ENCODE results near the gene MYOZ1. TPM values are rescaled to one million over a fixed set of nuclear protein-coding genes. Genes with fewer than 3 reads are reported as not detected.

The MYOZ1 gene
- total and polyA plus RNA-seq, 2 of the 8 experiments (the other 6 are each of a cell fraction or from before 2014, with no cell fraction given): 2.6 to 3.3 TPM

DNA sequence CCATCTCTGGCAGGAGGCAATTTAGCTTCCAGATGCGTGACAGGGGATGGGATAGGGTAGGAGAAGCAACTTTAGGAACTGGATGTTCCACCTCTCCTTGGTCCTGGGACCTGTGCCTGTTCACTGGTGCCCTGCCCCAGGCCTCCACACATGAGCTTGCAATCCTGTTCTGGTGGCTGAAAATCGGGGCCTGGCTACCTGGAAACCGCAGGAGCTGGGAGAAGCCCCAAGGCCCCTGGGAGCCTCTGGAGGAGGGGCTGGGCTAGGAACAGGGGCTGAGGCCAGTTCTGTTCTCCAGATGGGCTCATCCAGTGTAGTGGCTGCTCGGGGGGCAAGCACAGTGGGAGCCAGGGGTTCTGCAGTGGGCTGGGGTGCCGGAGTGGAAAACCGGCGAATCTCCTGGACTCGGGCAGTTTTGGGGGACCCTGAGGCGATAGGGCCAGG lies 5.3 kb upstream of the MYOZ1 start:
- no peaks in the 10 kb centered on the region for H3K27me3 ChIP-seq (replicated peaks in 1 of 4; ENCODE audit: control insufficient read depth in 3 of 4, extremely low read depth in 1 of 4, insufficient read depth in 3 of 4, low read length in 3 of 4)
- DNase-seq (ENCODE audit: low read depth in 1 of 2, low spot score in 2 of 2): peak in 1 of 2 experiments; percentile 63
- no peak overlapping the region for H3K14ac ChIP-seq (ENCODE audit: insufficient read length)
- peak overlapping the region; percentile 51; the same call in 1 of the 2 replicates for H3K27ac ChIP-seq (ENCODE audit: low read depth, low read length)
- FAIRE-seq: no peak
- 0 out of 2 replicates have a peak overlapping the region, but pooled peaks have one; percentile 67 for H2BK15ac ChIP-seq (ENCODE audit: low read length)
- POLR2A ChIA-PET (ENCODE audit: partially characterized antibody): interaction anchor here (1.0 to 3.0 kb wide), 8 partner anchors 13 to 147 kb away, joined by 3 to 13 read pairs (median 4); partner anchors contain the start of genes SEC24C and USP54
- H3K79me1 ChIP-seq (ENCODE audit: low read depth, low read length): no peaks in the 10 kb centered on the region
- H4K8ac ChIP-seq (ENCODE audit: extremely low read depth, insufficient read depth, low read length): no peak overlapping the region
- H3K4me3 ChIP-seq (ENCODE audit: extremely low read depth in 1 of 4, insufficient read depth in 2 of 4, low read depth in 3 of 4, low read length in 4 of 4): peak overlapping the region in 3 of 4 experiments; percentile 52 to 87 (median 78); a peak in 5 of 8 replicates
- WGBS, 2 experiments (ENCODE audit: extremely low coverage in 1 of 2, insufficient coverage in 1 of 2, insufficient read length in 1 of 2, insufficient replicate concordance in 2 of 2, low coverage in 1 of 2, low lambda C conversion rate in 2 of 2, missing lambda C conversion rate in 1 of 2): 83% methylated on average over 9 of the region's 9 CpGs; no CpG with 5 or more reads in 1 of the 2 experiments
- no peaks in the 10 kb centered on the region for H3K36me3 ChIP-seq (ENCODE audit: control insufficient read depth in 2 of 4, insufficient read depth in 4 of 4, low read length in 3 of 4)
- 0 out of 2 replicates have a peak overlapping the region, but pooled peaks have one; percentile 70 for H2BK12ac ChIP-seq (ENCODE audit: low read depth, low read length)
- H3K4me2 ChIP-seq (ENCODE audit: insufficient read depth in 1 of 2, low read depth in 2 of 2, low read length in 2 of 2): peak overlapping the region; percentile 80 to 84
- no peak overlapping the region for H3K56ac ChIP-seq (replicated peaks; ENCODE audit: insufficient read length, low read depth, low read length)
- peak overlapping the region; percentile 7 for H3K18ac ChIP-seq (ENCODE audit: extremely low read depth, low read length)
- TF ChIP-seq KDM4A (IDR thresholded peaks at IDR 0.05; ENCODE audit: low read depth, low read length, severe bottlenecking) (peak; percentile 3), YY1 (IDR thresholded peaks at IDR 0.05; ENCODE audit: low read depth, low read length) (no peak)
- peak overlapping the region; percentile 89 for H2BK5ac ChIP-seq (ENCODE audit: low read depth, low read length)
- H3K9ac ChIP-seq (replicated peaks in 1 of 4; ENCODE audit: extremely low read depth in 1 of 4, low read depth in 3 of 4, low read length in 3 of 4): peak overlapping the region in 3 of 4 experiments; percentile 4 to 76 (median 9); a peak in 3 of 7 replicates
- H2AK5ac ChIP-seq (ENCODE audit: low read depth, low read length): no peak overlapping the region; the same call in 1 of the 2 replicates
- no peak overlapping the region for H2BK120ac ChIP-seq (replicated peaks; ENCODE audit: low read depth, low read length)
- H2AFZ ChIP-seq (ENCODE audit: low read length): peak overlapping the region; percentile 92; the same call in 1 of the 2 replicates
- H3K23me2 ChIP-seq (ENCODE audit: low read depth, low read length): peaks cover 9% of the 10 kb centered on the region; the same call in 1 of the 2 replicates
- H4K20me1 ChIP-seq (replicated peaks in 1 of 2; ENCODE audit: control insufficient read depth in 1 of 2, insufficient read depth in 2 of 2, low read length in 2 of 2): no peaks in the 10 kb centered on the region
- no peak overlapping the region for H4K91ac ChIP-seq (replicated peaks; ENCODE audit: insufficient read length, low read length)
- H3K23ac ChIP-seq (ENCODE audit: insufficient read length): no peak overlapping the region
- CTCF ChIA-PET (ENCODE audit: partially characterized antibody): interaction anchor here (0.6 to 14.5 kb wide), 4 partner anchors 16 to 528 kb away, joined by 3 to 271 read pairs (median 16); no protein-coding TSS in a partner anchor
- no peaks in the 10 kb centered on the region for H3K79me2 ChIP-seq (ENCODE audit: control insufficient read depth in 1 of 2, insufficient read depth in 2 of 2, low read length in 2 of 2)
- H3K4ac ChIP-seq (replicated peaks; ENCODE audit: insufficient read length, low read depth, low read length): no peak overlapping the region
- peak overlapping the region; percentile 61; the same call in 1 of the 2 replicates for H2BK20ac ChIP-seq (ENCODE audit: low read length)
- no peaks in the 10 kb centered on the region for H3K9me3 ChIP-seq (ENCODE audit: insufficient read depth in 2 of 2, low read depth in 1 of 2, low read length in 1 of 2)
- H4K5ac ChIP-seq (ENCODE audit: insufficient read length, low read depth, low read length): no peak overlapping the region
- H3K4me1 ChIP-seq (replicated peaks in 1 of 4; ENCODE audit: control insufficient read depth in 3 of 4, insufficient read depth in 4 of 4, low read length in 3 of 4): peaks cover 0 to 15% (median 9%) of the 10 kb centered on the region in 4 experiments; a peak in 6 of 7 replicates
